ENCODE data around the gene SLC8A1.

DNA sequence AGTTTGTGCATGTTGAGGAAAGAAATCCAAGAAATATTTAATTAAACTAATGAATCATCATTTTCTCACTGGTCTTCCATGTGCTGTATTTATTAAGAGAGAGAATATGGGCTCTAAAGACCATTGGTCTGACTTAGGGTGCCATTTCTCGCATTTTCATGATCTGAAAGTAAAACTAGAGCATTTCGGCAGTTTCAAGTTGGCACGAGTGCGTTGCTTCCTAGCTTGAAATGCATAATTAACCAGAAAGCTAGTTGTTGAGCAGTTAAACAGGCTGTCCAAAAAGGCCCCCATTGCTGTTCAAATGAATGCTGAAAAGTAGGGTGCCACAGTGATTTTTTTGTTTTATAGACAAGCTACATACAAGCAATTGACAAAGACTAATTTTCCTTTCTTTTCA lies 47.4 kb downstream of the SLC8A1 start:
- TF ChIP-seq EZH2 (IDR thresholded peaks at IDR 0.05) = no peak
- no peak for TF ChIP-seq POLR2AphosphoS5 (IDR thresholded peaks at IDR 0.05; ENCODE audit: borderline replicate concordance, low read depth, low read length)
